ENCODE results near the gene CYB5RL. TPM values are rescaled to one million over a fixed set of nuclear protein-coding genes. Genes with fewer than 3 reads are reported as not detected.
A peak's percentile ranks its signal among the peaks of the same experiment; 100 is the strongest.

The CYB5RL gene
- total RNA-seq, 1 donor from 2014 or later: 8.8 TPM

- Histone ChIP-seq H3K27me3 (no peaks in the 10 kb centered on the region), H3K27ac (no peak overlapping the region), H3K9me3 (no peaks in the 10 kb centered on the region), H3K4me1 (peaks cover 1% of the 10 kb centered on the region), H3K4me3 (no peak overlapping the region), H3K36me3 (no peaks in the 10 kb centered on the region)
- TF ChIP-seq CTCF (IDR thresholded peaks at IDR 0.05): no peak
- intact Hi-C loops (cut with DNase I): no loop called here
- DNase-seq: no peak
- no peak for ATAC-seq
Measured at GRCh38 chr1:54165146-54165545, 34.7 kb downstream of the CYB5RL start.

GRCh38 chr1:54163573-54163972, 36.3 kb downstream of the CYB5RL start:
- no peak for TF ChIP-seq CTCF (IDR thresholded peaks at IDR 0.05)
- H3K36me3 ChIP-seq: no peaks in the 10 kb centered on the region
- intact Hi-C loops (cut with DNase I): no loop called here
- no peak for DNase-seq
- H3K9me3 ChIP-seq: no peaks in the 10 kb centered on the region
- ATAC-seq: no peak
- peaks cover 5% of the 10 kb centered on the region for H3K4me1 ChIP-seq
- H3K27me3 ChIP-seq: no peaks in the 10 kb centered on the region
- H3K4me3 ChIP-seq: no peak overlapping the region
- no peak overlapping the region for H3K27ac ChIP-seq

- Histone ChIP-seq H3K36me3 (no peaks in the 10 kb centered on the region), H3K4me1 (peaks cover 5% of the 10 kb centered on the region), H3K27me3 (no peaks in the 10 kb centered on the region), H3K9me3 (no peaks in the 10 kb centered on the region), H3K27ac (no peak overlapping the region), H3K4me3 (no peak overlapping the region)
- peak; percentile 23 for DNase-seq
- no peak for ATAC-seq
- TF ChIP-seq CTCF (IDR thresholded peaks at IDR 0.05): no peak
- intact Hi-C loops (cut with DNase I): no loop called here
Measured at GRCh38 chr1:54163051-54163450, 36.8 kb downstream of the CYB5RL start.

- DNase-seq (peak; percentile 18), ATAC-seq (no peak)
- no peak overlapping the region for H3K4me3 ChIP-seq
- peaks cover 5% of the 10 kb centered on the region for H3K4me1 ChIP-seq
- H3K27ac ChIP-seq: no peak overlapping the region
- no peaks in the 10 kb centered on the region for H3K36me3 ChIP-seq
- no peaks in the 10 kb centered on the region for H3K27me3 ChIP-seq
- no peaks in the 10 kb centered on the region for H3K9me3 ChIP-seq
- TF ChIP-seq CTCF (IDR thresholded peaks at IDR 0.05): no peak
- intact Hi-C loops (cut with DNase I): no loop called here
Measured at GRCh38 chr1:54161495-54162168, 38.2 kb downstream of the CYB5RL start.

- H3K36me3 ChIP-seq: no peaks in the 10 kb centered on the region
- ATAC-seq (peak; percentile 26), DNase-seq (no peak)
- intact Hi-C loops (cut with DNase I): no loop called here
- TF ChIP-seq CTCF (IDR thresholded peaks at IDR 0.05): no peak
- no peak overlapping the region for H3K27ac ChIP-seq
- no peak overlapping the region for H3K4me3 ChIP-seq
- peaks cover 5% of the 10 kb centered on the region for H3K4me1 ChIP-seq
- no peaks in the 10 kb centered on the region for H3K27me3 ChIP-seq
- no peaks in the 10 kb centered on the region for H3K9me3 ChIP-seq
Measured at GRCh38 chr1:54160351-54160750, 39.5 kb downstream of the CYB5RL start.

All from upper lobe of right lung (tissue), 1 donor.